NB4 (cell line): ENCODE data around the gene OTOP3.

Source experiments
- POLR2A ChIP-seq: IDR thresholded peaks from 2 replicates; pipeline ENCODE4 v1.6.1; 2011; ENCODE audit warnings: mild to moderate bottlenecking; ENCODE audit not compliant: insufficient read length; ENCODE audit errors: extremely low read depth
- TF ChIP-seq, protein P1 (sequence below): IDR thresholded peaks from one replicate; pipeline ENCODE4 v1.5.1; 2012; ENCODE audit warnings: low read depth, low read length
- TF ChIP-seq, protein P2 (sequence below): IDR thresholded peaks from 2 replicates; pipeline ENCODE4 v1.6.1; 2011; ENCODE audit warnings: low read depth, low read length

DNA sequence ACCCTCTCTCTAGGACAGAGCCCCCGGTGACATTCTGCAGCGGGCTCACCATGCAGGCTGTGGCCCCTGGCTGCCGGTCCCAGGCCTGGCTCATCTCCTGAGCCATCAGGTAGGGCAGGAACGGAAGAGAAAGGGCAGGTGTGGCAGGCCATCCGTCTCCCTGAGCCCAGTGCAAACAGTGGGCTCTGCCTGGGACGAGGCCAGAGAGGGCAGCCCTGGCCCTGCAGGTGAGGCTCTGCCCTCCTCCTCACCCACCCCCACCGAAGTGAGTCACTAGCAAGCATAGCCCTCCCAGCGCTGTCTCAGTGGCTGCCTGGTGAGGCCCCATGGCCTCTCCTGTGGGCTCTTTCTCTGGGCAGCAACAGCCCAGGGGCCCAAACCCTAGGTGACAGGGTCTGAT, 14.5 kb downstream of the OTOP3 start:
- TF ChIP-seq, protein P1, sequence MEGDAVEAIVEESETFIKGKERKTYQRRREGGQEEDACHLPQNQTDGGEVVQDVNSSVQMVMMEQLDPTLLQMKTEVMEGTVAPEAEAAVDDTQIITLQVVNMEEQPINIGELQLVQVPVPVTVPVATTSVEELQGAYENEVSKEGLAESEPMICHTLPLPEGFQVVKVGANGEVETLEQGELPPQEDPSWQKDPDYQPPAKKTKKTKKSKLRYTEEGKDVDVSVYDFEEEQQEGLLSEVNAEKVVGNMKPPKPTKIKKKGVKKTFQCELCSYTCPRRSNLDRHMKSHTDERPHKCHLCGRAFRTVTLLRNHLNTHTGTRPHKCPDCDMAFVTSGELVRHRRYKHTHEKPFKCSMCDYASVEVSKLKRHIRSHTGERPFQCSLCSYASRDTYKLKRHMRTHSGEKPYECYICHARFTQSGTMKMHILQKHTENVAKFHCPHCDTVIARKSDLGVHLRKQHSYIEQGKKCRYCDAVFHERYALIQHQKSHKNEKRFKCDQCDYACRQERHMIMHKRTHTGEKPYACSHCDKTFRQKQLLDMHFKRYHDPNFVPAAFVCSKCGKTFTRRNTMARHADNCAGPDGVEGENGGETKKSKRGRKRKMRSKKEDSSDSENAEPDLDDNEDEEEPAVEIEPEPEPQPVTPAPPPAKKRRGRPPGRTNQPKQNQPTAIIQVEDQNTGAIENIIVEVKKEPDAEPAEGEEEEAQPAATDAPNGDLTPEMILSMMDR = no peak
- TF ChIP-seq, protein P2, sequence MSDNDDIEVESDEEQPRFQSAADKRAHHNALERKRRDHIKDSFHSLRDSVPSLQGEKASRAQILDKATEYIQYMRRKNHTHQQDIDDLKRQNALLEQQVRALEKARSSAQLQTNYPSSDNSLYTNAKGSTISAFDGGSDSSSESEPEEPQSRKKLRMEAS = no peak
- no peak for TF ChIP-seq POLR2A
